GM23248 (cell line): Measurements from ENCODE around the gene CASP4.

Experiments used
- EZH2 ChIP-seq: fragments of 200-600 bp; sonication (generic); IDR thresholded peaks from 2 replicates; pipeline ENCODE4 v1.6.1; 2018; ENCODE audit warnings: antibody characterized with exemption, mild to moderate bottlenecking; ENCODE audit not compliant: insufficient read depth, poor library complexity, severe bottlenecking
- EZH2phosphoT487 ChIP-seq: fragments of 200-600 bp; sonication (generic); IDR thresholded peaks from 2 replicates; pipeline ENCODE4 v1.6.1; 2018; ENCODE audit warnings: antibody characterized with exemption, moderate library complexity, mild to moderate bottlenecking, low read depth; ENCODE audit not compliant: insufficient read depth

DNA sequence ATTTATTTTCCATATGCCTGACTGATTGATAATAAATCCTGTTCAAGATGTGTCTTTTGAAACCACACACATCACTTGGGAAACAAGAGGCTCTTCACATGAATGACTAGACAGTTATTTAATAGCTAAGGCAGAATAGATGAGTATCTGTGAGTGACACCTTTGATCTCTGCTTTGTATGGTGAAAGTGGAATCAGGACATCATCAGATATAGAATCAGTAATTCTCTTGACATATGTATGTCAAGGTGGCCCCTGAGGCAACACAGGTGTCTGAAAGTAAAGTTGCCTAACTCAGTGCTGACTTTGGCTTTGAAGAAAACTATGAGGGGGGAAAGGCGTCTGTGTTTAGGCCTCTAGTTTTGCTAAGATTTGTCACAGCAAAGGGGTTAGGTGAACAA lies 11.5 kb upstream of the CASP4 start:
- TF ChIP-seq EZH2 (no peak), EZH2phosphoT487 (no peak)
